ENCODE data around the gene RRP15.

RRP15 gene

GRCh38 chr1:218284917-218285635 is at the start of gene RRP15:
TSS of gene RRP15 (plus strand) at chr1:218285293. CDS start at chr1:218285317, 24 bp downstream.
- FAIRE-seq: no peak

GRCh38 chr1:218242171-218242570 is 42.9 kb upstream of the RRP15 start:
- no peak for FAIRE-seq

GRCh38 chr1:218247339-218247738 is 37.8 kb upstream of the RRP15 start:
- FAIRE-seq: no peak

- no peak for FAIRE-seq
These were observed 35.6 kb upstream of the RRP15 start for GRCh38 chr1:218249338-218250140.

- no peak for FAIRE-seq
These were observed 34.6 kb upstream of the RRP15 start for GRCh38 chr1:218250492-218250891.

GRCh38 chr1:218254296-218254946 is 30.7 kb upstream of the RRP15 start:
- no peak for FAIRE-seq

GRCh38 chr1:218255090-218255489 is 30.0 kb upstream of the RRP15 start:
- FAIRE-seq: no peak

- no peak for FAIRE-seq
These were observed 27.7 kb upstream of the RRP15 start for GRCh38 chr1:218257371-218257770.

- FAIRE-seq: no peak
These were observed 27.1 kb upstream of the RRP15 start for GRCh38 chr1:218257971-218258370.

- FAIRE-seq: no peak
These were observed 25.8 kb upstream of the RRP15 start for GRCh38 chr1:218259339-218259738.

GRCh38 chr1:218259800-218260199 is 25.3 kb upstream of the RRP15 start:
- no peak for FAIRE-seq

- no peak for FAIRE-seq
These were observed 22.8 kb upstream of the RRP15 start for GRCh38 chr1:218262259-218262658.

- FAIRE-seq: no peak
These were observed 18.7 kb upstream of the RRP15 start for GRCh38 chr1:218266356-218266755.

GRCh38 chr1:218272366-218272765 is 12.7 kb upstream of the RRP15 start:
- FAIRE-seq: no peak

GRCh38 chr1:218273762-218274479 is 11.2 kb upstream of the RRP15 start:
- no peak for FAIRE-seq

- FAIRE-seq: no peak
These were observed 10.6 kb upstream of the RRP15 start for GRCh38 chr1:218274511-218274910.

- FAIRE-seq: no peak
These were observed 9.3 kb upstream of the RRP15 start for GRCh38 chr1:218275823-218276222.

- no peak for FAIRE-seq
These were observed 3.8 kb upstream of the RRP15 start for GRCh38 chr1:218281285-218281684.

GRCh38 chr1:218284377-218284916 is 646 bp upstream of the RRP15 start:
- no peak for FAIRE-seq

GRCh38 chr1:218292515-218292914 is 7.4 kb downstream of the RRP15 start:
- no peak for FAIRE-seq

- no peak for FAIRE-seq
These were observed 9.5 kb downstream of the RRP15 start for GRCh38 chr1:218294546-218294945.

- FAIRE-seq: no peak
These were observed 11.1 kb downstream of the RRP15 start for GRCh38 chr1:218296162-218296561.

- FAIRE-seq: no peak
These were observed 12.4 kb downstream of the RRP15 start for GRCh38 chr1:218297461-218297860.
